NCI-H2196 treated with DMSO at 0.1 percent for 48 hours (cell line): ENCODE data around the gene ZDBF2.
"Not testable (repeated sequence)": the region's sequence is repeated elsewhere in the genome, so short reads cannot be mapped to it uniquely, and the experiment has no call there.

Experiments
- DNase-seq: peaks from one replicate; lab custom pipeline; 2025; ENCODE audit not compliant: unreplicated experiment; lab: John Stamatoyannopoulos, UW

Gene ZDBF2

DNA sequence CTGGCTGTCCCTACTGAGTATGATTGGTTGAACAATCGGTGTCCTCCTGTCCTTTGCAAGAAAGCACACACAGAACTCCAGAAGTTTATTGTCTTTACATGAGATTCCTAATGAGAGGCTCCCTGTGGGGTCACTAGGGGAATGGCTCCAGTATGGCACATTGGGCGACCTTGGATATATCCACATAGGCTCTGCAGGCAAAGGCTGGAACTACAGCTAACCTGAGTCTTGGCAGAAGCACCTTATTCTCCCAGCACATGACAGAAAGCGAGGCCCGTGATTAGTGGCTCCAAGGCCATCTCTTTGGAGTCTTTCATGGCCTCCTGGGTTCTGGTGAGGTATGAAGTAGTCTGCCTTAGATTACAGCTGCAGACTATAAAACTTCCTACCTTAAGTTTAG is 49.0 kb downstream of the ZDBF2 start:
- DNase-seq = no peak

GRCh38 chr2:206324869-206325268 is 50.4 kb downstream of the ZDBF2 start:
- DNase-seq = no peak

DNA sequence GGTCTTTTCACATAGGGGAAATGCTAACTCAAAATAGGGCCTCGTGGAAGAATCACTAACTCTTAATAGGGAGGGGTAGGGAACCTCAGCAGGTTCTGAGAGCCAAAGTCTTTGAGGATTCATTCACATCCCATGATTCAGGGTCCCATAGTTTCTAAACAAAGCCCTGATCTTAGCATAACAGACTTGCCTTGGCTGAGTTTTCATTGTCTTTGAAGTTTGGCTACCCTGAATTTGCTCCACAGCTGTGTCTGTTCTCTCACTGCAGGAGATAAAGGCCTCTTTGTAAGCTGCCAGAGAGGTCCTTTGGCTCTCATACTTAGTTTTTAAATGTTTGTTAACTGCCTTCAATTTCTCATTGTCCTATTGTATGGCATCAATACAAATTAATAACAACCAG is 54.5 kb downstream of the ZDBF2 start:
- DNase-seq = no peak

DNA sequence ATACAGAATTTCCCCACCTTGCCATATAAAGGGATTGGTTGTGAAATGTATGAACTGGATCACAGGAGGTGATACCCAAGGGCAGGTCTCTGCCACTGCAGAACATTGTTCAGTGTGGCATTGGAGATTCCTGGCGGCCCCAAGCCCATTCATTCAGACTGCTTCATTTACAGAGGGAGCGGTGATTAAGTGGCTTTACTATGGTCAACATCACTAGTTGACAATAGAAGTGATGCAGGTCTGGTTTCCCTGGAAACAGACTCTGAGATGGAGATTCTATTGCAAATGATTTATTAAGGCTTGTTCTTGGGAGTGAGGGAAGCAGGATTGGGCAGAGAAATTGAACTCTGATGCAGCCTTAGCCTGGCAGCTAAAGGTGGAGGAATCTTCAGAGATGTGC is 62.4 kb downstream of the ZDBF2 start:
- no peak for DNase-seq

DNA sequence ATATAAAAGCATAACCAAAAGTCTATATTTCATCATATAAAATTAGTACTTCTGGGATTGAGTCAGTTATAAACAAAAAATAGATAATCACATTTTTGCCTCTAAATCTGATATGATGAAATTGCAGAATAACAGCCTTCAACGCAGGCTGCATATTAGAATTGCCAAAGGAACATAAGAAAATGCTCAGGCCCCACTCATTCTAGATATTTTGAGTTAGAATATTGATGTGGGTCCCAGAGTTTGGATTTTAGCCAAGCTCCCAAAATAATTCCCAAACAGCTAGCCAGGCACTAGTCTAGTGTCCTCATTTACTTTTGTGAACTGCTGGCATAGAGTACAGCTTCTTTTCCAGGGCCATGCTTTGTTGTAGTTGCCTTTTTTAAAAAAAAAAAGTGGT is 63.5 kb downstream of the ZDBF2 start:
- DNase-seq = no peak

DNA sequence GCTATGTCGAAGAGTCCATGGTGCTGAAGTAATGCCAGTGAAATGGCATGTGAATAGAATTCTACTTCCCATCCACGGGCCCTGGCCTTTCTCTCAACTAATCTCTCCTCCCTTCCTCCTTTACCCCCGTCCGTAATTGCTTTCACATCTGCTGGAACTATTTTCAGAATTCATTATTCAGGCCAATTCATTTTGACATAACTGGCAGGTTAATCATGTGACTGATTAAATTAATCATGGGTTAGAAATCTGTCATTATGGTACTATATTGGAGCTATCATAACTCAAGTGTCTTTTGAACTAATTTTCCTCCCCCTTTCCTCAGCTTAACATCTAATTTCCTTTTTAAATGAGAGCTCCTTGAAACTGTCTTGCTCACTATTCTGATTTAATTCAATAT is 66.9 kb downstream of the ZDBF2 start:
- DNase-seq = no peak

- no peak for DNase-seq
Measured at GRCh38 chr2:206343144-206343543, 68.7 kb downstream of the ZDBF2 start.

DNA sequence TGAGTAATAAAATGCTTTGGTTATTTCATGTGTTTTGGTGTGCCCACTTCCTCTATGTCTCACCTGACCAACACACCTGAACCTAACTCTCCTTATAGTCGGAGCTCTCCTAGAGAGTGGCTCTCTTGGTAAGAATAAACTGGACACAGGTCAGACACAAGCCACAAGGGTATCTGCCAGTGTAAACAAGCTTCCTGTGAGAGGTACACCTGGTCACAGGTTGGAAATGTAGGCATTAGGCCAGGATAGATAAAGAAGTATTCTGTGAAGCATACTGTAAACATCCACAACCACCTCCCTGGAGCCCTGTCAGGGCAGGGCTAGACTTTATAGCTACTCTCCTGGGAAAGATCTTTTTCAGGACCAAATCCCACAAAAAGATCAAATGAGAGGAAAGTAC is 69.4 kb downstream of the ZDBF2 start:
- DNase-seq = no peak

GRCh38 chr2:206345606-206346005 is 71.1 kb downstream of the ZDBF2 start:
- no peak for DNase-seq

DNA sequence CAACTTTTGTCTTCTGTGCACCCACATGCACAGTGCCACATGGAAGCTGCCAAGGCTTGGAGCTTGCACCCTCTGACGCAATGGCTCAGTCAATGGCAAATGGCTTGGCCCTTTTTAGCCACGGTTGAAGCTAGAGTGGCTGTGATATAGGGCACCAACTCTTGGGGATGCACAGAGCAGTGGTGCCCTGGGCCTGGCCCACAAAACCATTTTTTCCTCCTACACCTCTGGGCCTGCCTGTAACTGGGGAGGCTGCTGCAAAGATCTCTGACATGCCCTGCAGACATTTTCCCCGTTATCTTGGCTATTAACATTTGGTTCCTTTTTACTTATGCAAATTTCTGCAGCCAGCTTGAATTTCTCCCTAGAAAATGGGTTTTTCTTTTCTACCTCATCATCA is 74.9 kb downstream of the ZDBF2 start:
- no peak for DNase-seq

DNA sequence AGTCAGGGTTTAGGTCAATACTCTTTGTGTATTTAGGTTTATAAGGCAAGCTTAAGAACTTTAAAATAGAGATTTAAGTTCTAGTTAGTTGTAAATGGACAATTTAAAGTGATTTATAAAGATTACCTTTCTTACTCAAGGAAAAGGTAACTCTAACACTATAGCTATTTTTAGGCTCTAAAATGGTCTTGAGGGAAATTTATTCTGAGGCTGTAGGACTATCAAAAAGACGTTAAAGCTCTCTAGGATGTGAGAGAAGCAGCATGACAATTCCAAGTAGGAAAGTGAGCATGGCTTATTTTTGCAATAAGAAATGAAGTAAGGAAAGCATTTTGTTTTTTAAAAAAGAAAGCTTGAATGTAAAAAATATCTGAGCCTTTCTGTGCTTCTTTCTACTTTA is 78.1 kb downstream of the ZDBF2 start:
- no peak for DNase-seq

DNA sequence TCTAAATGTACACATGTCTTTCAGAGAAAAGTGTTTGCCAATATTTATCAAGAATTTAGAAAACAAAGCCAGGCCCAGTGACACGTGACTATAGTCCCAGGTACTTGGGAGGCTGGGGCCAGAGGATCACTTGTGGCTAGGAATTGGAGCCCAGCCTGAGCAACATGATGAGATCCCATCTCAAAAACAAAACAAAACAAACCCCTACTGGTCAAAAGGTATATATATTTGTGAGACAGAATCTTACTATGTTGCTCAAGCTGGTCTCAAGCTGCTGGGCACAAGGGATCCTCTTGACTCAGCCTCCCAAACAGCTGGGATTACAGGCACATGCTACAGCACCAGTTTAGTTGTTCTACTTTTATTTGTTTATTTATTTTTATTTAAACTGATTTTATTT is 79.2 kb downstream of the ZDBF2 start:
- no peak for DNase-seq

DNA sequence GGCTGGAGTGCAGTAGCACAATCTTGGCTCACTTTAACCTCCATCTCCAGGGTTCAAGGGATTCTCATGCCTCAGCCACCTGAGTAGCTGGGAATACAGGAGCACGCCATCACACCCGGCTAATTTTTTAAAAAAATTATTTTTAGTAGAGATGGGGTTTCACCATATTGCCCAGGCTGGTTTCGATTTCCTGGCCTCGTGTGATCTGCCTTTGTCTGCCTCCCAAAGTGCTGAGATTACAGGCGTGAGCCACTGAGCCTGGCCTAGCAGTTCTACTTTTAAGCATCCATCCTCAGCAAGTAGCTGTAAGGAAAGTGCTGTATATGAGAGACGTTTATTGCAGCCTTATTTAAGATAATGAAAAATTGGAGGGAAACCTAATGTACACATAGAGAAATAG is 79.7 kb downstream of the ZDBF2 start:
- no peak for DNase-seq

DNA sequence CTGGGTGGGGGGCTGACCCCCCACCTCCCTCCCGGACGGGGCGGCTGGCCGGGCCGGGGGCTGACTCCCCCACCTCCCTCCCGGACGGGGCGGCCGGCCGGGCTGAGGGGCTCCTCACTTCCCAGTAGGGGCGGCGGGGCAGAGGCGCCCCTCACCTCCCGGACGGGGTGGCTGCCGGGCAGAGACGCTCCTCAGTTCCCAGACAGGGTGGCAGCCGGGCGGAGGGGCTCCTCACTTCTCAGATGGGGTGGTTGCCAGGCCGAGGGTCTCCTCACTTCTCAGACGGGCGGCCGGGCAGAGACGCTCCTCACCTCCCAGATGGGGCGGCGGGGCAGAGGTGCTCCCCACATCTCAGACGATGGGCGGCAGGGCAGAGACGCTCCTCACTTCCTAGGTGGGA is 82.4 kb downstream of the ZDBF2 start:
- not testable (repeated sequence) for DNase-seq

GRCh38 chr2:206360840-206361239 is 86.4 kb downstream of the ZDBF2 start:
- not testable (repeated sequence) for DNase-seq

DNA sequence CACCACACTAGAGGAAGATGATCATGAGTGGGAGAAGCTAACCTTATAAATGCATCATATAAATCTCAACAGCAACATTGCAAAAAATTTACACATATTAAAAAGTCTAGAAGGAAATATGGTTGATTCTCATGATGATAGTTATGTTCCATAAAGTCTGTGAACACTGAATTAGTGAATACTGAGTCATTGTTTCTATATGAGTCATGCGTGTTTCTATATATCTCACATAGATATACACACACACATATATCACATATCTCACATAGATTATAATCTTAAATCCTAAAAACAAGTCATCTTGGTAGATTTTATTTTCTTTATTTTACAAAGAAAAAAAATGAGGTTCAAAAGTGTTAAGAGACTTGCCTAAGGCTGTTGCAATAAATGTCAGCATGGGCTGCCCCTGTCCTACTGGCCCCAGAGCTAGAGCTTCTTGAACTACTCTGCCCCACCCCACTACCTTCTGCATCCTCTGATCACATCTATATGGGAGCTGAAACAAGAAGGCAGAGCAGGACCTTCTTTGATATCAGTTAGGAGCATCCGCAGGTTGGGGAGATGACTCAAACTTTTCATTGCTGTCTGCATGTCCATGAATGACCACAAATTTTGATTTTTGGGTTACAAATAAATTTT is 87.1 kb downstream of the ZDBF2 start:
- no peak for DNase-seq
